Prostate gland (tissue), 2 donors: ENCODE measurements around the gene CACNG6.

Experiments used
- CTCF ChIP-seq, 4 experiments: fragments of 200-600 bp in 2 of 4; fragments of 450-650 bp in 2 of 4; sonication (generic) in 2 of 4; IDR thresholded peaks; 1 replicate in 3 of 4; 2 replicates in 1 of 4; pipeline ENCODE4 v1.5.1; 2016 to 2019; ENCODE audit warnings: antibody characterized with exemption in 4 of 4, mild to moderate bottlenecking in 2 of 4, moderate library complexity in 2 of 4
- POLR2A ChIP-seq: fragments of 450-650 bp; IDR thresholded peaks from one replicate; pipeline ENCODE4 v1.6.1; 2016; ENCODE audit warnings: antibody characterized with exemption, mild to moderate bottlenecking

DNA sequence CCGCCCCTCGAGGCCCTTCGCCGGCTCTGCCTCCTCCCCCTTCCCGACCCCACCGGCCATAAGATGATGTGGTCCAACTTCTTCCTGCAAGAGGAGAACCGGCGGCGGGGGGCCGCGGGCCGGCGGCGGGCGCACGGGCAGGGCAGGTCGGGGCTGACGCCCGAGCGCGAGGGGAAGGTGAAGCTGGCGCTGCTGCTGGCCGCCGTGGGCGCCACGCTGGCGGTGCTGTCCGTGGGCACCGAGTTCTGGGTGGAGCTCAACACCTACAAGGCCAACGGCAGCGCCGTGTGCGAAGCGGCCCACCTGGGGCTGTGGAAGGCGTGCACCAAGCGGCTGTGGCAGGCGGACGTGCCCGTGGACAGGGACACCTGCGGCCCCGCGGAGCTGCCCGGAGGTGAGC is 1.4 kb downstream of the CACNG6 start:
- TF ChIP-seq CTCF (IDR thresholded peaks at IDR 0.05): no peak
- no peak for TF ChIP-seq POLR2A
